ENCODE data around the gene RSPRY1. TPM values are rescaled to one million over a fixed set of nuclear protein-coding genes. Genes with fewer than 3 reads are reported as not detected.

Gene RSPRY1
- polyA plus RNA-seq, 1 of the 3 experiments (the other 2 are of a cell fraction): 16.6 TPM

DNA sequence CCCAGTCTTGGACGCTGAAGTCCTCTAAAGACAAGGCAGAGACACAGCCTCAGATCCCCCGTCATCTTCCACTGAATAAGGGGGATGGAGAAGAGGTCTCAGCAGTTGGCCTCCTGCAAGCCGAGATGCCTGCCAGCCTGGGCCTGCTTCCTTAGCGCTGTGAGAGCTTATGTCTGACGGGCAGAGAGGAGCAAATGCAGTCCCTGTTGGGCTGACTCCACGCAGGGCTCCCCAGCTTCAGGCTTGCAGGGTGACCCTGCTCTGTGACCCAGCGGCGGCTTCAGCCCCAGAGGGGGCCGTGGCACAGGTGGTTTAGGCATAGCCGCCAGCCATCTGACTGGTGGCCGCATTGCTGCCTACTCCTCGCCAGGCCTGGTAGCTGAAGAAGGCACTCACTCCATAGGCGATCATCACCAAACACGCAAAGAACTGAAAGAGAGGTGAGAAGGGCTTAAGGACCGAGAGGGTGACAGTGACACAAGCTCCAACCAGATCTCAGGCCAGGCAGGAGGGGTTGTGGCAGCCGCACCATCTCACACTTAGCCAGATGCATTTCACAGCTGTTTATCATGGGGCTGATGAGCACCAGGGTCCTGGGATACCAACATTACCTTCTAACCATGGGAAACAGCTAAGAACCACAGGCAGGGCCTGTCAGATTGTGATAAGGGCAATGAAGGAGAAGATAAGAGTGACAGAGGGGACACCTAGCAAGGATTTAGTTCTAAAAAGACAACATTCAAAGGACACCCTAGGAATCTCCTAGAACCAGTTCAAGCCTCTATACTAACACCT lies 70.7 kb downstream of the RSPRY1 start (continued):
- no peak for TF ChIP-seq REST (IDR thresholded peaks at IDR 0.05; ENCODE audit: low read depth, low read length)
- TF ChIP-seq, protein P1, sequence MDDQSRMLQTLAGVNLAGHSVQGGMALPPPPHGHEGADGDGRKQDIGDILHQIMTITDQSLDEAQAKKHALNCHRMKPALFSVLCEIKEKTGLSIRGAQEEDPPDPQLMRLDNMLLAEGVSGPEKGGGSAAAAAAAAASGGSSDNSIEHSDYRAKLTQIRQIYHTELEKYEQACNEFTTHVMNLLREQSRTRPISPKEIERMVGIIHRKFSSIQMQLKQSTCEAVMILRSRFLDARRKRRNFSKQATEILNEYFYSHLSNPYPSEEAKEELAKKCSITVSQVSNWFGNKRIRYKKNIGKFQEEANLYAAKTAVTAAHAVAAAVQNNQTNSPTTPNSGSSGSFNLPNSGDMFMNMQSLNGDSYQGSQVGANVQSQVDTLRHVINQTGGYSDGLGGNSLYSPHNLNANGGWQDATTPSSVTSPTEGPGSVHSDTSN (IDR thresholded peaks at IDR 0.05): no peak
- no peak for TF ChIP-seq MAX (IDR thresholded peaks at IDR 0.05; ENCODE audit: low read depth)

DNA sequence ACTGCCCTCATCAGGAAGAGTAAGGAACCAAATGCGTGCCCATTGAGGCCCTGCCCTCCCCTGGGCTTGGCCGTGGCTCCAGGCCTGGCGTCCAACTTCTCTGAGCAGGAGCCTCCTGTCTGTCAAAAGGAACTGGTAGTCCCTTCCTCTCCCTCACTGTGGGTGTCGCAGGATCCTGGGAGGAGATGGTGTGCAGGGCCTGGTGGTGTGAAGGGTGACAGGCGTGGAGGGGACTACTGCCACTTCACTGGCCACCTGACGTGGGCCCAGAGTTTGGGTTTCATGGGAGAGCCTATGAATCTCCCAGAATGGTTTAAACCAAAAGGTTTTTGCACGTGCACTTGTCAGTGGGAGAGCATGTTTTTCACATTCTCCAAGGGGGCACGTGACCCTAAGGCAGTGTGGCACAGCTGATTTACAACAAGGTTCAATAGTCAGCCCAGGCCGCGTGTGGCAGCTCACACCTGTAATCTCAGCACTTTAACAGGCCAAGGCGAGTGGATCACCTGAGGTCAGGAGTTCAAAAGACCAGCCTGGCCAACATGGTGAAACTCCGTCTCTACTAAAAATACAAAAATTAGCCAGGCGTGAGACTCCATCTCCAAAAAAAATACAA lies 71.4 kb downstream of the RSPRY1 start:
- no peak for DNase-seq
- no peaks in the 10 kb centered on the region for H3K27me3 ChIP-seq (ENCODE audit: insufficient read depth)
- H3K36me3 ChIP-seq (replicated peaks in 1 of 2; ENCODE audit: control insufficient read depth in 1 of 2, insufficient read depth in 2 of 2, low read length in 1 of 2): peaks cover 6% of the 10 kb centered on the region in 2 experiments
- POLR2A ChIA-PET: no interaction called here
- no peaks in the 10 kb centered on the region for H3K9me3 ChIP-seq
- no peaks in the 10 kb centered on the region for H3K79me2 ChIP-seq (ENCODE audit: insufficient read depth)
- CTCF ChIA-PET: interaction anchor here (1.9 kb wide), 1 partner anchor 18 kb away, joined by 4 read pairs; no protein-coding TSS in a partner anchor
- no peaks in the 10 kb centered on the region for H4K20me1 ChIP-seq (ENCODE audit: insufficient read depth)
- H3K4me2 ChIP-seq: no peak overlapping the region
- H3K9ac ChIP-seq: no peak overlapping the region
- TF ChIP-seq TAF1 (IDR thresholded peaks at IDR 0.05; ENCODE audit: borderline replicate concordance, low read depth, low read length) (no peak), JUND (IDR thresholded peaks at IDR 0.05) (no peak), FOSL2 (IDR thresholded peaks at IDR 0.05; ENCODE audit: borderline replicate concordance, low read depth) (no peak), FOXM1 (IDR thresholded peaks at IDR 0.05; ENCODE audit: low read depth) (no peak), YY1 (IDR thresholded peaks at IDR 0.05; ENCODE audit: low read depth) (no peak), RXRA (IDR thresholded peaks at IDR 0.05; ENCODE audit: borderline replicate concordance, low read depth) (no peak), MXI1 (IDR thresholded peaks at IDR 0.05; ENCODE audit: low read depth, low read length) (no peak), TEAD4 (IDR thresholded peaks at IDR 0.05; ENCODE audit: borderline replicate concordance, insufficient read depth) (no peak), GABPA (IDR thresholded peaks at IDR 0.05; ENCODE audit: low read depth) (no peak)
- TF ChIP-seq, protein P1 (IDR thresholded peaks at IDR 0.05): no peak
- peaks cover 0 to 8% of the 10 kb centered on the region in 2 experiments; a peak in 2 of 4 replicates for H3K4me1 ChIP-seq (ENCODE audit: control insufficient read depth in 1 of 2, insufficient read depth in 2 of 2, low read depth in 1 of 2, low read length in 1 of 2)
- no peak overlapping the region for H2AFZ ChIP-seq (ENCODE audit: low read depth)
- no peak overlapping the region for H3K4me3 ChIP-seq (ENCODE audit: low read depth in 2 of 2, low read length in 1 of 2)
- peaks cover 2% of the 10 kb centered on the region for H3F3A ChIP-seq (replicated peaks; ENCODE audit: insufficient read depth)
- H3K27ac ChIP-seq (ENCODE audit: low read depth in 2 of 2, low read length in 1 of 2): no peak overlapping the region
- 96% methylated on average over 9 of the region's 13 CpGs for WGBS (ENCODE audit: low lambda C conversion rate)
- H3K9me2 ChIP-seq: no peaks in the 10 kb centered on the region

Data from SK-N-SH (cell line).